Activated T-cell treated with anti-CD3 and anti-CD28 coated beads for 4 hours (primary cell): ENCODE results near the gene TRIM14.
"Not testable (repeated sequence)": the region's sequence is repeated elsewhere in the genome, so short reads cannot be mapped to it uniquely, and the experiment has no call there.

Source experiments
- DNase-seq: peaks from one replicate; pipeline ENCODE4 v3.0.0-alpha.2; 2020

The TRIM14 gene

GRCh38 chr9:98043915-98044314 is 75.1 kb downstream of the TRIM14 start:
- no peak for DNase-seq

- DNase-seq, result no peak
These were observed 78.8 kb downstream of the TRIM14 start for GRCh38 chr9:98040212-98040611.

DNA sequence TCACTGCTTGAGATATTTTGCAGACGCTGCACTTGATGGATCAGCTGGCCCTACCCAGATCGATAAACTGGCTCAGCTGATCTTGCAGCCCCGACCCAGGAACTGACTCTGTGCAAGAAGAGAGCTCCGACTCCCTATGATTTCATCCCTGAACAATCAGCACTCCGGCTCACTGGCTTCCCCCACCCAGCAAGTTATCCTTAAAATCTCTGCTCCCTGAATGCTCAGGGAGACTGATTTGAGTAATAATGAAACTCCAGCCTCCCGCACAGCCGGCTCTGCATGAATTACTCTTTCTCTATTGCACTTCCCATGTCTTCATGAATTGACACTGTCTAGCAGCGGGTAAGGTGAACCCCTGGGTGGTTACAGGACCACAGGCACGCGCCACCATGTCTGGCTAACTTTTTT is 79.4 kb downstream of the TRIM14 start:
- no peak for DNase-seq

DNA sequence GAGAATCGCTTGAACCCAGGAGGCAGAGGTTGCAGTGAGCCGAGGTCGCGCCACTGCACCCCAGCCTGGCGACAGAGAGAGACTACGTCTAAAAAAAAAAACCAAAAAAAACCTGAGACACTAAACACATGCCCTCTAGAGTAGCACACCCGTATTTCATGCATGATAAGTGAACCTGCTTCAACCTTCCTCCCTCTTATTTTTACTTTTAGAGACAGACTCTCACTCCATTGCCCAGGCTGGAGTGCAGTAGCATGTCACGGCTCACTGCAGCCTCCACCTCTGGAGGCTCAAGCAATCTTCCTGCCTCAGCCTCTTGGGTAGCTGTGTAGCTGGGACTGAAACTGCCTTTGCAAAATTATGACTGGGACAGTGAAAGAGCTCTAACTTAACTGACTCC is 80.1 kb downstream of the TRIM14 start:
- DNase-seq, result no peak

DNA sequence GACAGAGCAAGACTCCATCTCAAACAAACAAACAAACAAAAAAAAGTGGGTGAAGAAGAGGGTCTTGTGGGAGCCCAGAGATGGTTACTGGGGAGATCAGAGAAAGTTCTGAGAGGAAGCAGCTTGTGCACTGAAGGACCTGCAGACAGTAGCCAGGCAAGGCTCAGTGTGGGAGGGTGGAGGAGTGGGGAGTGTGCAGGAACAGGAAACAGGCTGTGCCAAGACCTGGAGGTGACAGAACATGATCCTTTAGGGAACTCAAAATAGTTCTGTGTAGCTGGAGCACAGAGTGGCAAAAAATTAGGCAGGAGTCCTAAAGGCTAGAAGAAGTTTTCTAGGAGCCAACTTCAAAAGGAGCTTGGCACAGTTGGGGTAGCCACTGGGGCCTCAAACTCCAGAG is 81.7 kb downstream of the TRIM14 start:
- DNase-seq, result no peak

DNA sequence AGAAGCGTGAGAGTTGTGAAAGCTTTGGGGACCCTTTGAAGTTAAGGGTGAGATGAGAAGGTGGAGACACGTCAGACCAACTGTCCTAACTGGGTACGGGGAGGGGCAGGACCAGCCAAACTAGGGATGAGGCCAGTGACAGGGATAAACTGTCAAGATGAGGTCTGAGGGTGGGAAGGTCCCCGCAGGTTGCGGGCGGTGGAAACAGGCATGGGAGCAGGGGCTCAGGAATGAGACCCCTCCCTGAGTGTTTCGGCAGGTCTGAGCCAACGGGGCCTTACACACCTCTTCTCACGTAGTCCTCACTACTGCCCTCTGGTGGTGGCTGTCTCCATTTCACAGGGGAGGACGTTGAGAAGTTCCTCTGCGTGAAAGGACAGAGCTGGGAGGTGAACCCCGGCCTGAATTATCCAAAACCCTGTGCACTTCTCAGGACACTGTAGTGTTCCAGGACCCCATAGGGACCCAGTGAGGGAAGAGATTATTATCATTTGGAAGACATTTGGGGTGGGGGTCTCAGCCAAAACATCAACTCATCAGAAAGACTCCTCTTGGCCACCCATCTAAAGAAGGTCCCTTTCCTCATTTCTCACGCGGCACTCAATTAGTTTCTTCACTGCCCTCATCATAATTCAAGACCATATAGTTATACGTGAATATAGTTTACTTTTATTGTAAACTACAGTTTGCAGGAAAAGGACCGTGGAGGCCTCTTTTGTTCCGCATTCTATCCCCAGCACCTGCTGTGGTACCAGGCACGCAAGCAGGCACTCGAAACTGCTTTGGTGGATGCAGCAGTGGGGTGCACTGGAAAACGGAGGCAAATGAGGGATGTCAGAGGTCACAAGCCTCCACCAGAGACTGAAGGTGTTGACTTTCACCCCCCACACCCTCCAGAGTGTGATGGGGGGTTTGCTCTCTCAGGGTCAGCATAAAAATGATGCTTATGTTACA is 84.2 kb downstream of the TRIM14 start:
- DNase-seq, result peak; percentile 92

GRCh38 chr9:98031935-98032334 is 87.1 kb downstream of the TRIM14 start:
- no peak for DNase-seq

DNA sequence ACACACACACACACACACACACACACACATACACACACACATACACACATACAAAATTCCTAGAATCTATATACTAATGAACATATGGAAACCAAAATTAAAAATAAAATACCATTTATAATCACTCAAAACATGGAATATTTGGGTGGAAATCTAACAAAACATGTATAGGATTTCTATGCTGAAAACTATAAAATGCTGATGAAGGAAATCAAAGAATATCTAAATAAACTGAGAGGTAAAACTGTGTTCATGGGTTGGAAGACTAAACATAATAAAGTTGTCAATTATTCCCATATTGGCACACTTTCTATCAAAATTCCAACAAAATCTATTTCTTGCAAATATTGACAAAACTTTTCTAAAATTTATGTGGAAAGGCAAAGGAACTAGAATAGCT is 87.9 kb downstream of the TRIM14 start:
- DNase-seq, result no peak

DNA sequence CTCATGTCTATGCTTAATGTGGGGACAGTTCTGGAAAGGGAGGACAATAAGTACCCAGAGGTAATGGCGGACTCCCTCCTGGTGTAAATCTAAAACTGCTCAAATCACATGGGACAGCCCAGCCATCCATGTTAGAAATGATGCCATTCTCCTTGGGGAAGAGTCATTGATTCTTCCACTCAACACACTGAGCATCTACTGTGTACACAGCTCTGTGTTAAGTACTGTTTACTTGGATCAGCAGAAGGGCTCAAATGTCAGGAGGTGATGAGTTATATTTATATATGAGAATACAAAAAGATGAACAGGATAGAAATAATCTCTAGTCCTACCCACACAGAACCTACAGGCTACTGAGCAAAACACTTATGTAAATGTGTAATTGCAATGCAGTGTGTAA is 94.3 kb downstream of the TRIM14 start:
- no peak for DNase-seq

GRCh38 chr9:98022447-98022846 is 96.6 kb downstream of the TRIM14 start:
- DNase-seq, result no peak

- DNase-seq, result no peak
These were observed 97.5 kb downstream of the TRIM14 start for GRCh38 chr9:98021306-98022040.

DNA sequence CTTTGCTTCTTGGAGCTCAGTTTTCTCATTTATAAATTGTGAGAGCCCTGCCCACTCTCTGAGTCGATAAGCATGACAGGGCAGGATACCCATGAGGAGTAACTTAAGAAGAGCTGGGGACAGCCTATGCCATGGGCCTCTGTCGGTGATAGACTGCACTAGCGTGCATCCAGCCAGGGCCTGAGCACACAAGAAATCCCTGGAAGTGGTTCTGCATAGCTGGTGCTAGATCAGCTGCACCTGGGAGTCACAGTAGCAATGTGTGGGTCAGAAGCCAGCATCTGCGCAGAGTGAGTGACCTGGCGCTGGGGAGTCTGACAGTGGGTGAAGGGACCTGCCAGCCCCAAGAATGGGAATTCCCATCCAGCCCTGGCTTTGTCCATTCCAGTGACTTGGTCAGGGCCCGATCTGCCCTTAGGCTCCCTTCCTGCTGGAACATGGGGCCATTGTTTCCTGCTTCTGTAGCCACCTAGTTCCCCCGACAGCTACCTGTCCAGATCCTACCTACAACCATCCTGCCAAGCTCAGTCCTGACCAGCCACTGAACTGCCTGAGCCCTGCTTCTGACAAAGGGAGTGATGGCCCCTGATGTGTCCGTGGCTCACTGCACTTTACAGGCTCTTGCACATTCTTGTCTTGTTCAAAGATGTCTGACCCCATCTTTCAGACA is 98.4 kb downstream of the TRIM14 start:
- DNase-seq, result no peak

GRCh38 chr9:98019869-98020268 is 99.2 kb downstream of the TRIM14 start:
- not testable (repeated sequence) for DNase-seq
